Cardiac muscle cell (in vitro differentiated cells and primary cell): Measurements from ENCODE around the gene PTPRQ. TPM values are rescaled to one million over a fixed set of nuclear protein-coding genes. Genes with fewer than 3 reads are reported as not detected.

Experiments
- DNase-seq, 2 donors: peaks; one replicate each; pipeline versions ENCODE4 v3.0.0 to v3.0.0-alpha.2; 2010 to 2017; ENCODE audit warnings: low read depth in 1 of 2, low spot score in 1 of 2
- H3K27ac ChIP-seq: fragments of 200-600 bp; sonication (generic); 2 replicates; pipeline ENCODE4 v1.5.1; 2016
- H3K27me3 ChIP-seq: fragments of 200-600 bp; sonication (generic); 2 replicates; pipeline ENCODE4 v1.6.0; 2016; ENCODE audit warnings: control low read depth
- H3K36me3 ChIP-seq: fragments of 200-600 bp; sonication (generic); 2 replicates; pipeline ENCODE4 v1.5.1; 2016; ENCODE audit warnings: control low read depth
- H3K4me1 ChIP-seq: fragments of 200-600 bp; sonication (generic); 2 replicates; pipeline ENCODE4 v1.8.1; 2017; ENCODE audit warnings: low read depth, mild to moderate bottlenecking, mixed run types
- H3K4me3 ChIP-seq: fragments of 200-600 bp; sonication (generic); 2 replicates; pipeline ENCODE4 v1.5.1; 2016; ENCODE audit warnings: mild to moderate bottlenecking
- H3K9me3 ChIP-seq: fragments of 200-600 bp; sonication (generic); 2 replicates; pipeline ENCODE4 v1.5.1; 2017; ENCODE audit warnings: low read depth, mild to moderate bottlenecking, control low read depth
- polyA plus RNA-seq: library from polyadenylated mRNA; unstranded; fragments of >200 nt; fragmentation: Nextera tagmentation; extraction: Ambion mirVana; gene quantifications from 2 replicates; pipeline ENCODE4 v1.2.1, GENCODE V29; 2016
- total RNA-seq: library from RNA; depleted of rRNA; stranded (reverse); fragments of >200 nt; gene quantifications from 2 replicates; pipeline ENCODE4 v1.2.3, GENCODE V29; 2016
- TF ChIP-seq, protein P1 (sequence below): IDR thresholded peaks from 2 replicates; pipeline ENCODE4 v1.5.1; 2012; ENCODE audit warnings: low read depth, mild to moderate bottlenecking, low read length

Gene PTPRQ
- total and polyA plus RNA-seq, 2 experiments from 2014 or later: 0.01 to 0.69 TPM

GRCh38 chr12:80697270-80697887, 253.3 kb downstream of the PTPRQ start:
- no peaks in the 10 kb centered on the region for H3K36me3 ChIP-seq
- H3K27me3 ChIP-seq: peaks cover 8% of the 10 kb centered on the region
- no peaks in the 10 kb centered on the region for H3K4me1 ChIP-seq
- no peak for DNase-seq
- H3K9me3 ChIP-seq: no peaks in the 10 kb centered on the region
- H3K4me3 ChIP-seq: no peak overlapping the region
- TF ChIP-seq, protein P1, sequence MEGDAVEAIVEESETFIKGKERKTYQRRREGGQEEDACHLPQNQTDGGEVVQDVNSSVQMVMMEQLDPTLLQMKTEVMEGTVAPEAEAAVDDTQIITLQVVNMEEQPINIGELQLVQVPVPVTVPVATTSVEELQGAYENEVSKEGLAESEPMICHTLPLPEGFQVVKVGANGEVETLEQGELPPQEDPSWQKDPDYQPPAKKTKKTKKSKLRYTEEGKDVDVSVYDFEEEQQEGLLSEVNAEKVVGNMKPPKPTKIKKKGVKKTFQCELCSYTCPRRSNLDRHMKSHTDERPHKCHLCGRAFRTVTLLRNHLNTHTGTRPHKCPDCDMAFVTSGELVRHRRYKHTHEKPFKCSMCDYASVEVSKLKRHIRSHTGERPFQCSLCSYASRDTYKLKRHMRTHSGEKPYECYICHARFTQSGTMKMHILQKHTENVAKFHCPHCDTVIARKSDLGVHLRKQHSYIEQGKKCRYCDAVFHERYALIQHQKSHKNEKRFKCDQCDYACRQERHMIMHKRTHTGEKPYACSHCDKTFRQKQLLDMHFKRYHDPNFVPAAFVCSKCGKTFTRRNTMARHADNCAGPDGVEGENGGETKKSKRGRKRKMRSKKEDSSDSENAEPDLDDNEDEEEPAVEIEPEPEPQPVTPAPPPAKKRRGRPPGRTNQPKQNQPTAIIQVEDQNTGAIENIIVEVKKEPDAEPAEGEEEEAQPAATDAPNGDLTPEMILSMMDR: no peak
- no peak overlapping the region for H3K27ac ChIP-seq

DNA sequence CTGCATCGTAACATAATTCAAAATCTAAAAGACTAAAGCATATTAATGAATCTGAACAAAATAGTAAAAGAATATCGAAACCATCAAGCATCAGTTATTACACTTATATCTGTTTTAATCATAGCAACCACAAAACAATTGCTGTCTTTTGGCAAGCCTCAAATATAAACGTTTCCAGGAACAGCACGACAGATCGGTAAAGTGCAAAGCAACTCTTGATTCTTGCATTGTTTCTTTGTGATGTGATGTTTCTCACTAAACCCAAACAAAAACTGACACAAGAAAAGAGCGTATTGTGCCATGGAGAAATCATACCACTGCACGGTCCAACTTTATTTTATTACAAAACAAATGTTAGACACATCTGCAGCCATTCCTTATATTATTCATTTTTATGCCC, 254.2 kb downstream of the PTPRQ start:
- no peak for DNase-seq
- no peaks in the 10 kb centered on the region for H3K9me3 ChIP-seq
- no peak overlapping the region for H3K4me3 ChIP-seq
- H3K27me3 ChIP-seq: peaks cover 8% of the 10 kb centered on the region
- peaks cover 8% of the 10 kb centered on the region for H3K4me1 ChIP-seq
- TF ChIP-seq, protein P1: no peak
- no peaks in the 10 kb centered on the region for H3K36me3 ChIP-seq
- no peak overlapping the region for H3K27ac ChIP-seq

DNA sequence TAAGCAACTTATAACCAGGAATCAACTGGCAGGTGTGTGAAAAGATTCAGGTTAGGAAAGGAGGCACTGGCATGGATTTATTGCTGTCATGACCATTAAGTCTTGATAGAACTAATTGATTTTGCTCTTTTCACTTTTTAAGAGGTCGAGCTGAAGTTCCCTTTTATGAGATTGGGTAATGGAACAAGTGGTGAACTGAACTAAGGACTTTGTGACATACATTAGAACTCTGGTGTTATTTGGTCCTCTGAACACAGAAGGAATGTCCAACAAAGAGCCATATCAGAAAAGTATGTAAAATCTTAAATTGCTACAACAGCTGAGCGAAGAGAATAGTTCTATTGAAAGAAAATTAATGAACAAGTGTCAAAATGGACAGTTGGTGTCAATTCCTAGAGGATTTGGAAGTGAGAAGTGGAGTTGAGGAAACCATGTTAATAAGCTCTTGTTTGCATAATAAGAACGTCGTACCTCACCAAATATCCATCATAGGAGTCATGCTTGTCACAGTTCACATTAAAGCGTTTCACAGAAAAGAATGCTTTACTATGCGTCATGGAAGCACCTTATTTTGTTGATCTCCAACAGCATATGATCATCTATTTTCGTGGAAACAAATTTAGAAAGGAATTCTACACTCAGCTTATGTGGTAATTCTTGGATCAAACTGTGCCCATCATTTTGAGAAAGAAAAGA, 255.0 kb downstream of the PTPRQ start:
- Histone ChIP-seq H3K27me3 (peaks cover 9% of the 10 kb centered on the region), H3K9me3 (no peaks in the 10 kb centered on the region), H3K4me1 (peaks cover 10% of the 10 kb centered on the region), H3K36me3 (no peaks in the 10 kb centered on the region), H3K4me3 (no peak overlapping the region), H3K27ac (no peak overlapping the region)
- TF ChIP-seq, protein P1: no peak
- no peak for DNase-seq

DNA sequence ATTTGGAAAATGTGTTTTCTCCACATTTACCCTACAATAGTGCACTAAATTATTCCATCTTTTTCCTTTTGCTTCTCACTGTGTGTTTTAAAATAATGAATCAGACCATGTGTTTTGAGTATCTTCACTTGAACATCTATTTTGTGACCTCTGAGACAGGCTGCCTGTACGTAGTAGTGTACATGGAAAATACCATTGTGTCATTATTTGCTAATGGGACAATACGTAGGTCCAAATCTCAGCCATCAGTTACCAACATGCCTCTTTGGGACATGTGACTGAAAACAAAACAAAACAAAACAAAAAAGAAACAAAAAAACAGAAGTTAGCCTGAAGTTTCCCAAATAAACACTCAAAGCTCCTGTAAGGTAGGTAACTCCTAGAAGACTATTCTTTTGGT, 256.3 kb downstream of the PTPRQ start:
- Histone ChIP-seq H3K27me3 (peaks cover 19% of the 10 kb centered on the region), H3K27ac (no peak overlapping the region), H3K4me1 (peaks cover 10% of the 10 kb centered on the region), H3K36me3 (no peaks in the 10 kb centered on the region), H3K4me3 (no peak overlapping the region), H3K9me3 (no peaks in the 10 kb centered on the region)
- TF ChIP-seq, protein P1: no peak
- DNase-seq: no peak

DNA sequence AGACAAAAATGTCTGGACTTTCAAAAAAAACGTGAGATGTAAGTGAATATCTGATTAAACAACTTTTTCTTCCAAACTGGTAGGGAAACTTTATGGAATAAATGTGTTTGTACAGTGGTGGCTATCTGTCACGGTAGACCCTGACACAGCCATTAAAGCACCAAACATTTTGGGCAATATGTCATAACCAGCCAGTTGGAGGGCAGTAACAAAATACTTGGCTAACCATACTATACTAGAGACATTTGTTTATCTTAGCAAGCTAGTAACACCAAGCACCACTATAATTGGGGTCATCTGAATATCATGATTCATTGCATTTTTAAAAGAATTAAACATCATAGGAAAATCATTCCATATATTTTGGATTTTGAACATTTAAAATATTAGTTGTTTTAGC, 257.4 kb downstream of the PTPRQ start:
- H3K9me3 ChIP-seq: no peaks in the 10 kb centered on the region
- DNase-seq: no peak
- H3K27ac ChIP-seq: no peak overlapping the region
- H3K4me3 ChIP-seq: no peak overlapping the region
- TF ChIP-seq, protein P1: no peak
- peaks cover 29% of the 10 kb centered on the region for H3K27me3 ChIP-seq
- H3K4me1 ChIP-seq: peaks cover 10% of the 10 kb centered on the region
- H3K36me3 ChIP-seq: no peaks in the 10 kb centered on the region
